ENCODE measurements around the gene TRMT6.

GRCh38 chr20:5969940-5970339 is 19.6 kb upstream of the TRMT6 start:
- TF ChIP-seq CTCF (conservative IDR thresholded peaks at IDR 0.05 in 1 of 2, IDR thresholded peaks at IDR 0.05 in 1 of 2; ENCODE audit: low read depth in 1 of 2, low read length in 2 of 2) = no peak
- TF ChIP-seq EZH2 (IDR thresholded peaks at IDR 0.05; ENCODE audit: low read length, missing control alignments) = no peak

Data from fibroblast of lung (primary cell).